Activated gamma-delta T cell (primary cell): Measurements from ENCODE around the gene ATG7.
"Not testable (repeated sequence)": the region's sequence is repeated elsewhere in the genome, so short reads cannot be mapped to it uniquely, and the experiment has no call there.

Source experiments
- DNase-seq: peaks from one replicate; lab custom pipeline; 2025; lab: John Stamatoyannopoulos, UW

ATG7 gene

GRCh38 chr3:11424277-11424676 lies 152.1 kb downstream of the ATG7 start:
- DNase-seq = no peak

- DNase-seq = no peak
Observed at GRCh38 chr3:11430207-11430606, 158.0 kb downstream of the ATG7 start.

GRCh38 chr3:11430624-11431023 lies 158.4 kb downstream of the ATG7 start:
- DNase-seq = no peak

GRCh38 chr3:11431319-11431718 lies 159.1 kb downstream of the ATG7 start:
- no peak for DNase-seq

GRCh38 chr3:11434017-11434526 lies 161.9 kb downstream of the ATG7 start:
- DNase-seq = no peak

- DNase-seq = no peak
Observed at GRCh38 chr3:11434563-11435096, 162.4 kb downstream of the ATG7 start.

GRCh38 chr3:11435440-11436165 lies 163.4 kb downstream of the ATG7 start:
- DNase-seq = no peak

GRCh38 chr3:11436775-11437174 lies 164.6 kb downstream of the ATG7 start:
- DNase-seq = no peak

GRCh38 chr3:11437506-11437905 lies 165.3 kb downstream of the ATG7 start:
- DNase-seq = no peak

GRCh38 chr3:11438646-11439045 lies 166.4 kb downstream of the ATG7 start:
- no peak for DNase-seq

- not testable (repeated sequence) for DNase-seq
Observed at GRCh38 chr3:11441346-11441745, 169.1 kb downstream of the ATG7 start.

- DNase-seq = no peak
Observed at GRCh38 chr3:11444404-11444803, 172.2 kb downstream of the ATG7 start.

GRCh38 chr3:11445193-11445592 lies 173.0 kb downstream of the ATG7 start:
- not testable (repeated sequence) for DNase-seq

GRCh38 chr3:11445883-11446282 lies 173.7 kb downstream of the ATG7 start:
- no peak for DNase-seq

- DNase-seq = no peak
Observed at GRCh38 chr3:11447584-11448200, 175.5 kb downstream of the ATG7 start.

- DNase-seq = no peak
Observed at GRCh38 chr3:11450015-11450414, 177.8 kb downstream of the ATG7 start.

- no peak for DNase-seq
Observed at GRCh38 chr3:11452312-11452711, 180.1 kb downstream of the ATG7 start.

GRCh38 chr3:11452885-11453847 lies 181.0 kb downstream of the ATG7 start:
- no peak for DNase-seq

- no peak for DNase-seq
Observed at GRCh38 chr3:11455956-11456355, 183.8 kb downstream of the ATG7 start.

- DNase-seq = no peak
Observed at GRCh38 chr3:11457135-11457534, 184.9 kb downstream of the ATG7 start.

- no peak for DNase-seq
Observed at GRCh38 chr3:11459186-11459824, 187.1 kb downstream of the ATG7 start.

GRCh38 chr3:11461226-11461625 lies 189.0 kb downstream of the ATG7 start:
- DNase-seq = no peak
